Amygdala (tissue), 56 donors: ENCODE data around the gene TRAPPC5.

ENCODE experiments used
- DNase-seq, 56 donors: peaks; one replicate each; lab custom pipeline; 2025; lab: John Stamatoyannopoulos, UW

TRAPPC5 gene

GRCh38 chr19:7680606-7681339, at the start of gene TRAPPC5:
TRAPPC5 (plus strand) TSS chr19:7680833; CDS start chr19:7682254, 1,421 bp downstream.
- DNase-seq = peak in 54 of 56 donors; percentile 17 to 91 (median 70)

- DNase-seq = no peak
Measured at GRCh38 chr19:7631577-7631976, 49.1 kb upstream of the TRAPPC5 start.

GRCh38 chr19:7632340-7633203, 48.1 kb upstream of the TRAPPC5 start:
- DNase-seq = no peak

- no peak for DNase-seq
Measured at GRCh38 chr19:7633698-7634097, 46.9 kb upstream of the TRAPPC5 start, which contains the start of gene PCP2. PCP2 (minus strand) TSS chr19:7633719; CDS start chr19:7633457, 262 bp downstream.

GRCh38 chr19:7635670-7636069, 45.0 kb upstream of the TRAPPC5 start:
- no peak for DNase-seq

GRCh38 chr19:7636317-7636690, 44.3 kb upstream of the TRAPPC5 start:
- DNase-seq = no peak

GRCh38 chr19:7636691-7637373, 43.8 kb upstream of the TRAPPC5 start, which contains the start of gene STXBP2:
STXBP2 (plus strand) TSS chr19:7637110; CDS start chr19:7637150, 40 bp downstream.
- DNase-seq = peak in 5 of 56 donors; percentile 10 to 44 (median 28)

GRCh38 chr19:7637374-7638256, 43.0 kb upstream of the TRAPPC5 start:
- peak in 2 of 56 donors; percentile 6 to 20 for DNase-seq

GRCh38 chr19:7638802-7639465, 41.7 kb upstream of the TRAPPC5 start:
- DNase-seq = no peak

- no peak for DNase-seq
Measured at GRCh38 chr19:7639863-7640348, 40.7 kb upstream of the TRAPPC5 start.

- DNase-seq = no peak
Measured at GRCh38 chr19:7640803-7641202, 39.8 kb upstream of the TRAPPC5 start.

- no peak for DNase-seq
Measured at GRCh38 chr19:7641290-7642276, 39.0 kb upstream of the TRAPPC5 start.

- DNase-seq = no peak
Measured at GRCh38 chr19:7642295-7643030, 38.2 kb upstream of the TRAPPC5 start.

GRCh38 chr19:7643031-7643415, 37.6 kb upstream of the TRAPPC5 start:
- DNase-seq = no peak

- peak in 1 of 56 donors; percentile 4 for DNase-seq
Measured at GRCh38 chr19:7643629-7644549, 36.7 kb upstream of the TRAPPC5 start.

- no peak for DNase-seq
Measured at GRCh38 chr19:7644550-7644877, 36.1 kb upstream of the TRAPPC5 start.
